Fibroblast of skin of left biceps (primary cell): ENCODE data around the gene ABLIM1.

Experiments used
- DNase-seq, 2 experiments: peaks; one replicate each; pipeline ENCODE4 v3.0.0-alpha.2; 2013; ENCODE audit warnings: low read depth in 2 of 2

ABLIM1 gene

DNA sequence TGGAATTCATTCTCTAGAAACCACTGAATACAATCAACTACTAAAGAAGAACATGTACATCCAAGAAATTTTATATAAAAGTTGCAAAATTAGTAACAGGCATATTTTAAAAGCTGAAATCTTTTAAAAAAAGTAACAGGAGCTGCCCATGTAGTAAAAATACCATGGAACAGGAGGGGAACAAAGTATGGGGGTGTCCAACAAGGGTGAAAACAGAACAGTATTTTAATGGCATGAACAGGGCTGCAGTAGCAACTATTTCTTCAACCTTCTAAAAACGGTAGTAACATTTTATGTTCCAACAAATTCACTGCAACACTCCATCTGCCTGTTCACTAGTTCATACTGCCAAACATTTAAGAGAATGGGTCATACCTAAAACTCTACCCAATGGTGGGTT, 77.0 kb downstream of the ABLIM1 start:
- DNase-seq: no peak

DNA sequence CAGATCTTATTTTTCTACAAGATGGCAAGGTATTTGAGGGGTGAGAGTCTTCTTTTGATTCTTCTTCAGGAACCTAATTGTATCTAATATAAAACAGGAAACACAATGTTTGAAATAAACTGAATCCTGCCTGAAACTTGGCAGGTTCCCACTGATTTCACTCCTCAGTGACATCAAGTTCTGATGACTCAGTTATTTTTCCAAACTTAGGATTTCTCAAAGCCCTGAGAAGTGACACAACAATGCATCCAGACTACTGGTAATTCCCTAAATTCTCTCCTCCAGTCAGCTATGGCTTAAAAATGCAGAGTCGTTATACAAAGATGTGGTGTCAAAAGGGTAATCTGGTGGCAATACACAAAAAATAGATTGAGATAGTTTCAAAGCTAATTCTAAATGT, 80.9 kb downstream of the ABLIM1 start:
- DNase-seq: peak; percentile 38 to 48

DNA sequence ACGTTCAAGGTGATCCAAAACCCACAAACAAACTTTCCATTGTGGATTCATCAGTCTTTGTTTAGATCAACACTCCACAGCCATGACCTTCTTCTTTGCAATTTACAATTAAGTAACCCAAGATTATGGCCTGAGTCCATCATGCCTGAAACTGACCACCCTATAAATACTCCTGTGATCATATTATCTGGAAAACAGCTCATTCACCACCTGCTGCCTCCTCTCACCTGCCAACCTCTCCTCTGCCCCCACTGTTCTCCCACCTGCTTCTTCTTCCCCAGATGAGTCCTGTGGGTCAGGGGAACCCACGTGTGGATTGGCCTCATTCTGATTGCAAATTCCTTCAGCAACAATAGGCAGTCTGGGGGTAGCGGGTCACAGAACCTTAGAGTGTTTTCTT, 81.4 kb downstream of the ABLIM1 start:
- DNase-seq: no peak

DNA sequence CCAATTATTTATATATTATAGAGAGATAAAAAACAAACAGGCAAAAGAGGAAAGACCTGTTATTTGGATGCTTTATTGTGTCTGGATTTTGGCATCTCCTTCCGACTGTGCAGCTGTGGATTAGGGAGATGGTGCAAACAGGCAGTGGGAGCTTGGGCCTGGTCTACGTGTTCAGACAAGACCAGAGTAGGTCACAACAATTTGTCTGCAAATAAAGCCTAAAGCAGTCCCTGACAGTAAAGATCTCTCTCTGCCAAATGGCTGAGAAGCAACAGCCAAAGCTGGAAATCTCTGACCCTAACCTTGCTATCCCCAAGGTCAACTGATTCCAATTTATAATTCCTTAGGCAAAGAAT, 82.0 kb downstream of the ABLIM1 start:
- DNase-seq: no peak

DNA sequence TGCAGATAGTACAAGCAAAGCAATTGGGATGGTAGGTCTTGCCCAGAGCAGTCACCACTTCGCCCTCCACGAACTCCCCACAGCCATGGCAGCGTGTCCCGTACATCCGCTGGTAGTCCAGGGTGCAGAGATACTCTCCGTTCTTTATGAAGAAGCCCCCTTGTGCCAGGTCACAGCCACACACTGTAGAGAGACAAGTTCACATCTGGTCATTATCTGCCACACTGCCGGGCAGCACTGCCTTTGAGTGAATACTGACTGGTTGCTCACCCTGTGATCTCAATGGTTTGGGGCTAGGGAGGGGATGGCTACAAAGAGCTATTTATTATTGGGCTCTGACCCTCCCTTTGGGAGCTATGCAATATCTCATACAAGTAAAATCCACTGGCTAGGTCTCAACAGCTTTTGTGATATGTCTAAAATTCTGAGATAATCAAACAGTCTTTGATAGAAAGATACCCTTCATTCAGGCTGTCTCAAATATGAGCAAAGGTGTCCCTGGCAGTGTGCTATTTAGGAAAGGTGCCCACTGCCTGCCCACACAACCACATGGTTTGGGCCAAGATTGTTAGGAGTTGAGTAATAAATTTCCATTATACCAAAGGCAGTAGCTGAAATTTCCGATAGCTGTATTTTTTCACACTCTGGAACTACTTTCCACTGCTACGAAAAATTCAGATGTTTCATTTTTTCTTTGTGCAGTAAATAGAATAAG, 82.5 kb downstream of the ABLIM1 start:
- no peak for DNase-seq

DNA sequence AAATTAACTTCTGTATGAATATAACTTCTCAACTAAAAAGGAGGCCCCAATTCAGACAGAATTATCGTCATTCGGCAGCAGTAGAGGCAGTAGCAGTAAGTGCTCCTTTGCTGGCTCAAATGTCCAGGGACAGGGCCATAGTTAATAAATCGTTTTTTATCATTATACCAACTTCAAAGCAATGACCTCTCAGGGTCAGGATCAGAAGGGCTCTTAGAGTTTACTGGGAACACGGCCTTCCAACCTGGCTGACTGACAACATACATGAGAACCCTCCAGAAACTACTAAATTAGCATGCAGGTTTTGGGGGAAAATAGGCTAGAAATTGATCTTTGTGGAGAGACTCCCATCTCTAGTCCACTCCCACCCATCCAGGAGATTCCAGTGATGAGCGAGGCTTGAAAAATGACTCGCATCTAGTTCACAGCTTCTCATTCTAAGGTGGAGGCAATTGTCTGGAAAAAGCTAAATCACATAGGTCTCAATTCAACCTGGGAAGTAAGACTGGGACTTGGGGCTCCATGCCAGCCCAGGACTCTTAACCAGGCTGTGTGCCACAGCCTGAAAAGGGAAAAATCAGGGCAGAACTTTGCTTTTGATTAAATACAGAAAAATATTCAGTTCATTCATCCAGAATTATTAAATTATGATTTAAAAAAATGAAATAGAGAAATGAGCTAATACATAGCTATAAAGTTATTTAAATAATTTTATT, 84.6 kb downstream of the ABLIM1 start:
- DNase-seq: no peak

DNA sequence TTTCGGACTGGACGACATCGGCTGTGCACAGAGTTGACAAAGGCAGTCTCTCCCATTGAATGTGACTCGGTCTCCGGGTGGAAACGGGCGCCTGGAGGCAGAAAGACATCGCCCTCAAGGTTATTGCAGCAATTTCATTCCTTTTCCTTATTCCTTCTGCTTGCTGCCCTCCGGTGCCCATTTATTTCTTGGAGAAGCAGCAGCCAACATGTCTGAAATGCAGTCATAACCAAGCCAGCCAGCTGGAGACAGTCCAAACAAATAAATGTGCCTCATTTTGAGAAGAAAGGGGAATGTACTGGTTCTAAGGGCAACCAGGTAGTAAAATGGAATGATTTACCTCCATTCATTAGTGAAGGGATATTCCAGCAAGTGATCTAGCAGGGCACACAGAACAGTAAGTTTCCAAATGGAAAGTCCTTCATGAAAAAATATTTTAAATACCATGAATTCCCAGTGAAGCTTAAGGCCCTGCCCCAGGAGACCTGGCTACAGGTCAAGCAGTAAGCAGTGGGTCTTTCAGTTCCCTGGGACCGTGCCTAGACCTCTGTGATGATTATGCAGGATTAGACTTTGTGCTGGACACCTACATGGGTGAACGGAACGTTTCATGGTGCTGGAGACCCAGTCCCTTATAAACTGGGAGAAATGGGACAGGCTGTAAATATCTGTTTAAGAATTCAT, 86.6 kb downstream of the ABLIM1 start:
- DNase-seq: no peak

DNA sequence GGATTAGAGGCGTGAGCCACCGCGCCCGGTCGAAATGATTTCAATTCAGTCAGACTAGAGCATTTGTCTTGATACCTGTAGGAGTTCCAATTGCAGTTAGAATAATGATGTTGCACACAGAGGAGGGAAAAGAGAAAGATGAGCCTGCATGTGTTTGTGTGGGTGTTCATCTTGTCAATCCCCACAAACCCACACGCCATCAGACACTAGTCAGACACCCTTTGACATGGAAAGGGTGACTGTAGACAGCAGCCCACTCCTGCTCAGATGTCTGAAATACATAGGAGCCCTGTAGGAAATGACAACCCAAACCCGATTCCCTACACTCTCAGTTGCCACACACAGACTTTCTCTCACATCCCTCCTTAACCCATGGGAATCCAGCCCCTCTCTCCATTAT, 92.0 kb downstream of the ABLIM1 start:
- DNase-seq: no peak

DNA sequence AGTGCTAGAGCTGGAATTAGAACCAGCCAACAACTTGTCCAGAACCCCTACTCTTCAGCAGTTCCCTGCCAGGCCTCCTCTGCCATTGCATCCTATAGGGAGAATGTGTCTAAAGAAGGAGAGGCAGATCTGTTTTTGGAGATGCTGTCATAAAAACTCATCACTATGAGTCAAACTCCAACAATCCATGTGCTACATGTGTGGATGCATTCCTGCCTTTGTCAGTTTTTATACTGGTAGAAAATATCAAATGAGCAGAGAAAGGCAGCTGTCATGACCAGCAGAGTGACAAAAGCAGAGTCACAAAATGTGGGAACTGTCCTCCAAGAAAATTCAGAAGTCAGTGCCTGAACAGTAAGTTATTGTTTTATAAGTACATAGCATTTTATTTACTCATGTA, 93.0 kb downstream of the ABLIM1 start:
- DNase-seq: peak in 1 of 2 experiments; percentile 13

DNA sequence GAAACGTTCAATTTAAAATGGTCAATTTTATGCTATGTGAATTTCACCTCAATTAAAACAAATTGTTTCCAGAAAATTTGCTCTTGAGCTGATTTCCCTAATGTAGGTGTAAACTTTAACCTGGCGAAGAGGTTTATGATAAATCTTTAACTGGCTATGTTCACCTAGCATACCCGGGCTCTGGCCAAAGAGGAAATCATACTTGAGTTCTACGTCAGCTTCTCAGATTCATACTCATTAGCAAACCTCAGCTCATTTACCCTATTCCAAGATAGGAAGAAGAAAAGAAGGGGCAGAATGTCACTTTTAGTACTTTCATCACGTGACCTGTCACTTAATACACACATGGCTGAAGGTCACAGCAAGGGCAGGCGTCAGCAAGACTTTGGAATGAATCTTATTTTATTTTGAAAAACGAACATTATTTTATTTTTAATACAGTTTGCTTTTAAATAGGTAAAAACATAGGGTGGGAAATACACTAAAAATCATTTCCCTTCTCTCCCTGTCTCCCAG, 97.0 kb downstream of the ABLIM1 start:
- DNase-seq: no peak

DNA sequence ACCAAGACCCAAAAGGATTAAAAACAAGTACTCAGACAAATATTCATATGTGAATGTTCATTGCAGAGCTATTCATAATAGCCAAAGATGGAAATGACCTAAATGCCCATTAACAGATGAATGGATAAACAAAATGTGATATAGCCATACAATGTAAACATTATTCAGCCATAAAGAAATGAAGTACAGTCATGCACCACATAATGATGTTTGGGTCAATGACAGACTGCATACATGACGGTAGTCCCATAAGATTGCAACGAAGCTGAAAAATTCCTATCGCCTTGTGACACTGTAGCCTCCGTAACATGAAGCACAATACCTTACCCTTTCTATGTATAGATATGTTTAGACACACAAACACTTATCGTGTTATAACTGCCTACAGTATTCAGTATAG, 97.9 kb downstream of the ABLIM1 start:
- no peak for DNase-seq

DNA sequence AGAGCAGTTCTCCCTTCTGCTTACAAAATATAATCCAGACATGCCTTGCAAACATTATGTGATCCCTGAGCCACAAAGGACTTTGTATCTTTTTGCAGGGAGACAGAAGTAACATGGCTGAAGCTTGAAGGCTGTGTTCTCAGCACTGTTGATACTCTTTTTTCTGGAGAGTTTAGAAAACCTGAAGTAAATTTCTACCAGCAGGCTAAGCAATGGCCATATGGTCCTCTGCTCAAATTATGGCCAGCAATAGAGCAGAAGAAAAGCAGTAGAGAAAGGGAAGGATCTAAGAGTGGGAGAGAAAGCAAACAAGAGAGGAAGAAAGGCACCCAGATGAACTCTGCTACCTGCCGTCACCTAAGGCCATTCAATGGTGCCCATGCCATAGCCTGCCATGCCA, 98.4 kb downstream of the ABLIM1 start:
- DNase-seq: no peak

DNA sequence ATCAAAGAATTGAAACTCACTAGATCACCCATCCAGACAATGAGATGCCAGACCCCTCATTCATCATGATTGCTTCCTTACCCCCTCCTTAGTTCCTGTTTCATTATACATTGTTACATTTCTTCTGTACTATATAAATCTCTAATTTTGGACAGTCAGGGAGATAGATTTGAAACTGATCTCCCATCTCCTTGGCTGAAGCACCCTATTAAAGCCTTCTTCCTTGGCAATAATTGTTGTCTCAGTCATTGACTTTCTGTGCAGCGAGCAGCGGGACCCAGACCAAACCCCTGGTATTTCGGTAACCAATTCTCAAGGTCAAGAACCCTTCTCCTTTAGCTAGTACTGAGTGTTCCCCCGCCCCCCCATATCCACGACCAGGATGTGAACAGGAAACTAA, 100.2 kb downstream of the ABLIM1 start:
- DNase-seq: no peak

DNA sequence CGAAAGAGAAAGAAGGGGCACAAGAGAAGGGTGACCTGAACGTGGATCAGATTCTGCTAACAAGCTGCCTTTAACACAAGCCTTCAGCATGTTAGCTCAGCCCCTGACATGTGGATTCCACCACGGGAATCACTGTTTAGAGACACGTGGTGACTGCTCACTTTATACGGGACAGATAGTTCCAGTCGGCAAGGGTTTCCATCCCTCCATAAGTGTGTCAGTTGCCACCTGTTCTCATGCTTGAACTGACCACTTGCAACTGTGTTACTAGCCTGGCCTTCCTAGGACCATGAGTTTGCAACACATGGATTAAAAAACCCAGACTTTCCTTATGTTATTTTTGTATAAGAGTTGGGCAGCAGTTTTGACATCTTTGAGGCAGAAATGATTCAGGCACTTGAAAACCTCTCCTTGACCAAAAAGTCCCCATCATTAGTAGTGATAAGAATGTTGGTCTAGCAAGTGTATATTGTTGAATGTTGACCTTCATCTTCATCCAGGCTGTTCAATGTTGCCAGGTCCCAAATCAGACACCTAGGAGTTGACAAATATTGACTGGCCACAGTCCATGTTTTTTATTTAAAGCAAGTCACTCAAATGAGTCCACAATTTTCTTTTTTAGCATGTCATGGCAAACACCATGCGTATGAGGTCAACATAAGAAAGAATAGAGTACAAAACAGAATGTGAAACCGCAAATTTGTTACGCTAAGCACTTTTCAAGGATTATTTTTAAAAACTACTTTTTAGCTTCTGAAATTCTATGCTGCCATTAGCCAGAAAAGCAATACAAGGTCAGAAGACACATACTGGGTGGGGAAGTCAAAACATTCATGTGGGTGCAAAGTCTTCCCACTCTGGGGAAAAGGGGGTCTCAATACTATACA, 101.6 kb downstream of the ABLIM1 start:
- DNase-seq: no peak

DNA sequence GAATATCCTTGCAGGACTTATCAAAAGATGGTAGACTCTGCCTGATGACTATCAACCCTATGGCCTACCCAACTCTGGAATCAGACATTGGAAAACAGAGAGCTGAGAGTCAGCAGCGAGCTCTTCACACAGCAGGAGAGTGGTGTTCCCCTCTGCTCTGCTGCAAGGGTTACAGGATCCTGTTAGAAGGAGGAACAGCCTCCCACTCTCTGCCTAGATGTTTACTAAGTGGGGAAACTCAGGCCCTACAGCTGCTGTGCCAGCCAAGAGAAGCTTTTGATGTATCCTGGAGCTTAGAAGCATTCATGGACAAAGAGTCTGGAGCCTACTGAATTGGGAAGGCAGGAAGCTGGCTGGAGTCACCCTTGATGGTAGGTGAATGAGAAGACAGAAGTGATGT, 104.6 kb downstream of the ABLIM1 start:
- DNase-seq: no peak

DNA sequence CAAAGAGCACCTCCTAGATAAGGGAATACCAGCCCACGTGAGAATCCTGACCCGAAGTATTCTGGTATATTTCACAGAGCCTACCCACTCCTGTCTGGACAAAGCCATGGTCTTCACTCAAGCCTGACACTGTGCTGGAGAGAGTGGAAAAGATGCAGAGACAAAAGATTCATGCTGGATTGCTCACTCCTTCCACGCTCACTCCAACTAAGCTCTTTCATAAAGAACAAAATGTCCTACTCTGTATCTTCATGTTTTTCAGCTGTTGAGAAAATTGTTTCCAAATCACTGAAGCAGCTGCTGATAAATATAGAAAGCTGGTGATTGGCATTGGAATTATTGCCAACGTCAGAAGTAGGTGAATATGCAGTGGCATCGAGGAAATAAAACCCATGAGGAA, 106.0 kb downstream of the ABLIM1 start:
- DNase-seq: no peak

DNA sequence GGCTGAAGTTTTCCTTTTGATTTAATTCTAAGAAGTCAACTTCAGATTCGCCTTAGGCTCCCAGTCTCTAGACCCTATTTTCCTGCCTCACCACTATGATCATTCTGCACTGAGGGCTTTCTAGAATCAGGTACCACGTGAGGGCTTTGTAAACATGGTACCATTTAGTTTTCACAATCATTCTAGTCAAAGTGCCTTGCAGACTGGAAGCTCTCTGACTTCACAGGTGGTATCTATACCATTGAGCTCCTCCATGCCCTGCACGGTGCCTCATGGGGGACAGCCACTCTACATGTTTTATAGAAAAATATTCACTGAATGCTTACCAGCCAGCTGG, 106.5 kb downstream of the ABLIM1 start:
- DNase-seq: no peak

DNA sequence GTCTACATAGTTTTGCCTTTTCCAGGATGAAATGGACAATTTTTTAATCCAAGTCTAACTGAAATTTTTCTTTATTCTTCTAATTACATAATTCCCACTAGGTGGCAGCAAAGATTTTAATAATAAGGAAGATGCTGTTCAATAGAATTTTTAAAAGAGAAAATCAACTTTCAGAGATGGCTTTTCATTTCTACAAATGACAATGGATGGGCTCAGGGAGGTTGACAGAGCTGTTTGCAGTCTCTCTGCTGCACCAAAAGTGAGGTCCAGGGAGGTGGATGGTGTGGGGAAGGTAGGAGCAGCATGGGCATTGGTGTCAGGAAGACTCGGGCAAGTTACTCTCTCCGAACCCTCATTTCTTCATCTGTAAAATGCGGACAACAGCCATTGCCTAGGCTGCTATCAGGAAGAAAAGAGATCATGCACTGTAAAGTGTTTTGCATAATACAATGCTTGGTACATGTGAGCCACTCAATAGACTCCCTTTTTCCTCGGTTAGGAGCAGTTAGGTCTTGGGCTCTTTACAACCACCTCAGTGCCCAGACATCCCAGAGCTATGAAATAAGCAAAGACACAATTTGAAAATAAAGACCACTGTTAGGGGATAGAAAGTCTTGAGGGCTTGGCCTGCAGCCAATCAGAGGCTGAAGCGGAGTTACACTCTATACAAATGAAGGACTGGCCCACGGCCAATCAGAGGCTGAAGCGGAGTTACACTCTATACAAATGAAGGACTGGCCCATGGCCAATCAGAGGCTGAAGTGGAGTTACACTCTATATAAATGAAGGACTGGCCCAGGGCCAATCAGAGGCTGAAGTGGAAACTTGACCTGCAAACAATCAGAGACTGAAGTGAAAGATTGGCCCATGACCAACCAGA, 107.1 kb downstream of the ABLIM1 start:
- peak in 1 of 2 experiments; percentile 12 for DNase-seq

DNA sequence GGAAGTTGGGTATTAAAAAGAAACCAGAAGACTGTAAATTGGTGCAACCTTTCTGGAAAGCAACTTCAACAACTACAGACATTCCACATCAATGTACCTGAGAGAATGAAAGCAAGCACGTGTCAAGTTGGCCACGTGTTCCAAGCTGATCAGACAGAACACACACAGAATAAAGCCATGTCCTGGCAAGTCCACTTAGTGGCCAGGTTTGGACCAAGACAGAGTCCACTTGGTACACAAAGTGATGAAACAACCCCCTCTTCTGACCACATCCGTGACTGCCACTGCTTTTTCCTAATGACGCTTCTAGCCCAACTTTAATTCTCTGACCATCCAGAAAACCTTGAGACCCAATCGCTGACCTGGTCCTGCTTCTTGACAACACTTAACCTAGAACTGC, 109.4 kb downstream of the ABLIM1 start:
- no peak for DNase-seq

DNA sequence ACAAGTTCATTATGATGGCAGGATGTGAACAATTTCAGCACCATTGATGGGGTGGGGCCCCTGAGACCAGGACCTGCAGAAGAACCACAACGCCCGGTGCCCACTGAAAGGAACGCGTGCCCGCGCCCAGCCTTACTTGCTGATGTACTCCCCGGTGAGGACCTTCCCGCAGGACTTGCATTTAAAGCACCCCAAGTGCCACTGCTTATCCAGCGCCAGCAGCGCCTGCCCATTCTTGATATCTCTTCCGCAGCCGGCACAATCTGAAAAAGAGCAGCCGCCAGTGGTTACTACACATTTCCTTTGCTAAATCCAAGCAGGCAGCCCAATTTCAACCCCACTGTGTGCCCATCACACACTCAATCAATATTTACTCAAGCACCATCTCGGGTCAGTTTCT, 110.6 kb downstream of the ABLIM1 start:
- no peak for DNase-seq

DNA sequence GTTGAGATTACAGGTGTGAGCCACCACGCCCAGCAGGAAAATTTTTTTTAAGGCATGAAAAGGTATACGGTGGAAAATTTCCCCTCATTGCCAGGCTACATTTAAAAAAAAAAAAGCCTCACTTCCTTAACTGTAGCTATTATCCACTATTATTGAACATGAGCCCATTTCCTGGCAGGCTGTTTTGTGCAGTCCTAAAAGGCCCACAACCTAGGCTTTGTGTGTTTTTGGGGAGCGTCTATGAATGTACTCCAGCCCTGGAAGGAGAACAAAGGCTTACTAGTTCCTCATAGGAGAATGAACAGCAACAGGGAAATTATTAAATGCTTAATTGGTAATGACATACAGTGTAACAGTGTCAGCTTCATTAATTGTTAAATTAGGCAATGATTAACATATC, 111.0 kb downstream of the ABLIM1 start:
- DNase-seq: no peak
